DMS53 treated with DMSO at 0.1 percent for 48 hours (cell line): ENCODE data around the gene PNPLA3.

ENCODE experiments used
- DNase-seq: peaks from one replicate; lab custom pipeline; 2025; ENCODE audit not compliant: unreplicated experiment; lab: John Stamatoyannopoulos, UW

PNPLA3 gene

DNA sequence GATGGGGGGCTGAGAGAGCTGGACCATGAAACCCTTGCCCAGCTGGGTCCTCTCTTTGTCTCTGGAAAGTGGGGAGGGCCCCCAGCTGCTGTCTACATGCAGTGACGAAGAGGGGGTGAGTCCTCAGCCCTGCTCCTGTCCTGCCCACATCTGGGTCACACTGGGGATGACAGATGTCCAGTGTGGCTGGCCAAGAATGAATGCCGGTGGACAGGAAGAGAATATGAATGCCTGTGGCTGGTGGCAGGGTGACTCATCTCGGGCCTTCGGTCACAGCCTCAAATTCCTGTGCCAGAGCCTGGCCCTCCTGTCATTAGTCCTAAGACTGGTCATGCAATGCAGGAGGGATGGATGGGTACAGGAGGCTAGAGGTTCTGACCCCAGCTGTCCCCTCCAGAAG lies 2.2 kb upstream of the PNPLA3 start:
- DNase-seq: no peak

- DNase-seq: no peak
These were observed 1.5 kb upstream of the PNPLA3 start for GRCh38 chr22:43922123-43922522.

GRCh38 chr22:43923191-43923590 lies 414 bp upstream of the PNPLA3 start:
- peak; percentile 42 for DNase-seq

GRCh38 chr22:43924877-43925276 lies 1.3 kb downstream of the PNPLA3 start:
- no peak for DNase-seq

GRCh38 chr22:43925433-43926348 lies 2.1 kb downstream of the PNPLA3 start:
- no peak for DNase-seq

DNA sequence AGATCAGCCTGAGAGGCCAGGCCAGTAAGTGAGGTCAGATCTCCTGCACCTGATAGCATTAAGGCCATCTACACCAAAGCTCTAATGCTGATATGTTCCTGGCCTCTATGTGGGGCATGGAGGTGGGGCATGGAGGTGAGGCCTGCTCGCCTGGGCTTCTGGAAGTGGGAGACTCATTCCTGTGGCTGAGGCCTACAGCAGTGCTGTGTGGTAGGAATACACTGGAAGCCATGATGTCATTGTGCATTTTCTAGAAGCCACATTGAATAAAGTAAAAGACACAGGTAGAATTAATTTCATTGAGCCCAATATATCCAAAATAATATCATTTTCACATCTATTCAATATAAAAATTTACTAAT lies 2.7 kb downstream of the PNPLA3 start:
- DNase-seq: no peak

GRCh38 chr22:43928468-43928867 lies 4.9 kb downstream of the PNPLA3 start:
- DNase-seq: no peak

DNA sequence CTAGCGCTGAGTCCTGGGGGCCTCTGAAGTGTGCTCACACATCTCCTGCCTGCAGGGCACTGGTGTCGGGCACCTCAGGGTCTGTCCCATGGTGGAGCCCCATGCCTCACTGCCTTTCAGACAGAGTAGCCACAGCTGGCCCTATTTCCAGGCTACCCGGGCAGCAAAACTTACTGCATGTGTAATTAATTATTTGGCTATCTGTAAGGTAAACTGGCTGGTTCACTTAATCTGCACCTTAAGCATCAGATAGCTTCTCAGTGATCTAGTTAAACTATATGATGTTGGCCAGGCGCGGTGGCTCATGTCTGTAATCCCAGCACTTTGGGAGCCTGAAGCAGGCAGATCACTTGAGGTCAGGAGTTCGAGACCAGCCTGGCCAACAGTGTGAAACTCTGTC lies 5.3 kb downstream of the PNPLA3 start:
- no peak for DNase-seq

DNA sequence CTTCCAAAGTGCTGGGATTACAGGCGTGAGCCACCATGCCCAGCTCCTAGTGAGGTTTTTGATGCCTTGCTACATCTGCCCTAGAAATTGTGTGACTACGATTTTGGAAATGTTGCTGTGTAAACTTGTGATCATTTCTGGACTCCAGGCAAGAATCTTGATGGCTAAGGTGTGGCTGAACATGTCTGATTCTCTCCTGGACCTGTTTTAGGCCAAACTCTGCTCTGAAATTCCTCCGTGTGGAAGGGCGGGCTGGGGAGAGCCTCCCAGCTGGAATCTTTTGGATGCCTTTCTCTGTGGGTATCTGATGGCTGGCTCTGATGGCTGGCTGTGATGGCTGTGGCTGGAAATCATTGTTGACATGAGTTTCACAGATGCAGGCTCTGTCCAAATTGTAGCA lies 8.2 kb downstream of the PNPLA3 start:
- no peak for DNase-seq

- DNase-seq: no peak
These were observed 17.8 kb downstream of the PNPLA3 start for GRCh38 chr22:43941449-43941848.

- DNase-seq: no peak
These were observed 21.2 kb downstream of the PNPLA3 start for GRCh38 chr22:43944670-43945430.

DNA sequence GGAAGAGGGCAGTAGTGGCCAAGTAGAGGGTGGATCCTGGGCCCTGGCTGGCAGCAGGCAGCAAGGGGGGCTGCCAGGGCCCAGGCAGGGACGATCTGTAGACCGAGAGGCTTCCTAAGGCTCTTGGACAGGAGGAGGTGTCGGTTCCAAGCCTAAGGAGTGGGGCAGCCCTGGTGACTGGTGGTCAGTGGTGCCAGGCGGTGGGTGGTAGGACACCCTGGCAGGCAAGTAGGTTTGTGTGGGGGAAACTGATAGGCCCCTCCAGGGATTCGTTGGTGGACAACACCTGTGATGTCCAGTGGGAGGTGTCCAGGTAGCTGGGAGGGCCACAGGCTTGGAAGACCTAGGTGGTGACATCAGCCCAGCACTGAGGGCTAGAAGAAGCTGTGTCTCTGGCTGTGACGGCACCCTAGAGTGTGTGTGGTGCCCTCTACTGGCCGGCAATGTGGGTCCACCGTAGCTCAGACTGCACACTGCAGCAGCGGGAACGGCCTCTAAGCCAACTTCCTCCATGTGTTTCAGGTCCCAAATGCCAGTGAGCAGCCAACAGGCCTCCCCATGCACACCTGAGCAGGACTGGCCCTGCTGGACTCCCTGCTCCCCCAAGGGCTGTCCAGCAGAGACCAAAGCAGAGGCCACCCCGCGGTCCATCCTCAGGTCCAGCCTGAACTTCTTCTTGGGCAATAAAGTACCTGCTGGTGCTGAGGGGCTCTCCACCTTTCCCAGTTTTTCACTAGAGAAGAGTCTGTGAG lies 22.2 kb downstream of the PNPLA3 start:
- DNase-seq: peak; percentile 15

DNA sequence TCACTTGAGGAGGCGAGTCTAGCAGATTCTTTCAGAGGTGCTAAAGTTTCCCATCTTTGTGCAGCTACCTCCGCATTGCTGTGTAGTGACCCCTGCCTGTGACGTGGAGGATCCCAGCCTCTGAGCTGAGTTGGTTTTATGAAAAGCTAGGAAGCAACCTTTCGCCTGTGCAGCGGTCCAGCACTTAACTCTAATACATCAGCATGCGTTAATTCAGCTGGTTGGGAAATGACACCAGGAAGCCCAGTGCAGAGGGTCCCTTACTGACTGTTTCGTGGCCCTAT lies 22.7 kb downstream of the PNPLA3 start:
- DNase-seq: no peak

GRCh38 chr22:43948836-43949406 lies 25.3 kb downstream of the PNPLA3 start:
- DNase-seq: no peak

GRCh38 chr22:43951391-43951790 lies 27.8 kb downstream of the PNPLA3 start:
- DNase-seq: no peak

DNA sequence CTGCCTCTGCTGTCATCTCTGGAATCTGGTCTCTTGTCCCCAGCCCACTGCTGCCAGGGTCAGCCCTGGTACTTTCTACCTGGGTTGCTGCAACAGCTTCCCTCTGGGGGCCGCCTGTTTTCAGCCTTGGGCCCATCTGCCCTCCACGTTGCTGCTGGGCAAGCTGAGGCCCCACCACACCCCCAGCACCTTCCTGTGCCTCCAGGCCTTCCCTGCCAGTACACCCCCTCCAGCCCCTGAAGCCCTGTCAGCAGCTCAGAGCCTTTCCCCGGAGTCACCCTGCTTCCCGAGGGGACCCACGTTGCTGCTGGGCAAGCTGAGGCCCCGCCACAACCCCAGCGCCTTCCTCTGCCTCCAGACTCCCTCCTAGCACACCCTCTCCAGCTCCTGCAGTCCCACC lies 28.4 kb downstream of the PNPLA3 start:
- no peak for DNase-seq

GRCh38 chr22:43953988-43954785 lies 30.6 kb downstream of the PNPLA3 start:
- no peak for DNase-seq

DNA sequence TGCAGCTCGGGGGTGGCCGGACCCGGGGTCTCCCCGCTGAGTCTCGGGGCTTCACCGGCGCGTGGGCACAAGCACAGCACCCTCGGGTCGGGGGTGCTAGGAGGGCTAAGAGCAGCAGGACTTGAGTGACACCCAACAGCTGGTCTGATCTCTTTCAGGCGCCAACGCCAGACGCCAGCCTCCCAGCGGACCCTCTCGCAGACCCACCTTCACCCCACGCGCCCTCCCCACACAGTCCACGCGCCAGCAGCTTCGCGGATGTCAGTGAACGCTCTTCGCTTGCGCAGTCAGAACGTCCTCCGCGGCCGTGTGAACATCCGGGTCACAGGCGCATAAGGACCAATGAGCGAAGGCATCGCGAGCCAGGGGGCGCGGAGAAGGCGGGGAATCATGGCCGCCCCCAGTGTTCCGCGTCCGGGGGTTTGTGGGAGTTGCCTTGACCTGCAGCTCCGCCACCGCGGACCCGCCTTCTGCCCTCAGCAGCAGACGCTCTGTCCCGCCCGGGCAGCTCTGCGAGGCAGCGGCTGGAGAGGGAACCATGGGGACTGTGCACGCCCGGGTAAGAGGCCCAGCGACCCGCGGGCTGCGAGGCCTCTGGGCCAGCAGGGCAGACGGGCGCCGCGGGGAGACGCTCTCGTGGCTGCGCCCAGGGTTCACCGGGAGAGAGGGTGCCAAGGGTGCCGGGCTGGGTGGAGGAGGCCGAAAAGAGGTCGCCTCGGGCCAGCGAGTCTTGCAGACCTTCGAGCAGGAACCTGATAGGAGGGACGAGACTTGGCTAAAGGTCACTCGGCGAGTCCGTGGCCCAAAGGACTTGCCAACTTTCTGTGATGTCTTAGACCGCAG lies 31.7 kb downstream of the PNPLA3 start, which contains the start of gene SAMM50:
Gene SAMM50, plus strand, starts transcription at position 403 of the 843 bp plus-strand sequence. Its CDS starts 136 bp downstream, at position 539.
- DNase-seq: peak; percentile 74
